ENCODE measurements around the gene MS4A18. TPM values are rescaled to one million over a fixed set of nuclear protein-coding genes. Genes with fewer than 3 reads are reported as not detected.

The MS4A18 gene
- total RNA-seq, 1 experiment from 2014 or later, result not detected

- DNase-seq (ENCODE audit: low spot score) (no peak), ATAC-seq (no peak)
- no peaks in the 10 kb centered on the region; the same call in 1 of the 2 replicates for H3K9me3 Mint-ChIP-seq
- H3K4me3 Mint-ChIP-seq, result no peak overlapping the region
- H3K27me3 Mint-ChIP-seq (ENCODE audit: low read depth), result 0 out of 2 replicates have a peak, but pooled peaks cover under 1% of the 10 kb centered on the region
- TF ChIP-seq, protein P1, sequence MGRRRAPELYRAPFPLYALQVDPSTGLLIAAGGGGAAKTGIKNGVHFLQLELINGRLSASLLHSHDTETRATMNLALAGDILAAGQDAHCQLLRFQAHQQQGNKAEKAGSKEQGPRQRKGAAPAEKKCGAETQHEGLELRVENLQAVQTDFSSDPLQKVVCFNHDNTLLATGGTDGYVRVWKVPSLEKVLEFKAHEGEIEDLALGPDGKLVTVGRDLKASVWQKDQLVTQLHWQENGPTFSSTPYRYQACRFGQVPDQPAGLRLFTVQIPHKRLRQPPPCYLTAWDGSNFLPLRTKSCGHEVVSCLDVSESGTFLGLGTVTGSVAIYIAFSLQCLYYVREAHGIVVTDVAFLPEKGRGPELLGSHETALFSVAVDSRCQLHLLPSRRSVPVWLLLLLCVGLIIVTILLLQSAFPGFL (CRISPR knock-in tag; IDR thresholded peaks at IDR 0.05; ENCODE audit: borderline replicate concordance), result no peak
- no peak for TF ChIP-seq ZNF532 (CRISPR knock-in tag; IDR thresholded peaks at IDR 0.05; ENCODE audit: borderline replicate concordance)
- TF ChIP-seq NFATC4 (CRISPR knock-in tag; IDR thresholded peaks at IDR 0.05), result no peak
- TF ChIP-seq, protein P2, sequence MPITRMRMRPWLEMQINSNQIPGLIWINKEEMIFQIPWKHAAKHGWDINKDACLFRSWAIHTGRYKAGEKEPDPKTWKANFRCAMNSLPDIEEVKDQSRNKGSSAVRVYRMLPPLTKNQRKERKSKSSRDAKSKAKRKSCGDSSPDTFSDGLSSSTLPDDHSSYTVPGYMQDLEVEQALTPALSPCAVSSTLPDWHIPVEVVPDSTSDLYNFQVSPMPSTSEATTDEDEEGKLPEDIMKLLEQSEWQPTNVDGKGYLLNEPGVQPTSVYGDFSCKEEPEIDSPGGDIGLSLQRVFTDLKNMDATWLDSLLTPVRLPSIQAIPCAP (CRISPR knock-in tag; IDR thresholded peaks at IDR 0.05), result no peak
- no peak for TF ChIP-seq PRRX2 (CRISPR knock-in tag; IDR thresholded peaks at IDR 0.05)
- TF ChIP-seq, protein P3, sequence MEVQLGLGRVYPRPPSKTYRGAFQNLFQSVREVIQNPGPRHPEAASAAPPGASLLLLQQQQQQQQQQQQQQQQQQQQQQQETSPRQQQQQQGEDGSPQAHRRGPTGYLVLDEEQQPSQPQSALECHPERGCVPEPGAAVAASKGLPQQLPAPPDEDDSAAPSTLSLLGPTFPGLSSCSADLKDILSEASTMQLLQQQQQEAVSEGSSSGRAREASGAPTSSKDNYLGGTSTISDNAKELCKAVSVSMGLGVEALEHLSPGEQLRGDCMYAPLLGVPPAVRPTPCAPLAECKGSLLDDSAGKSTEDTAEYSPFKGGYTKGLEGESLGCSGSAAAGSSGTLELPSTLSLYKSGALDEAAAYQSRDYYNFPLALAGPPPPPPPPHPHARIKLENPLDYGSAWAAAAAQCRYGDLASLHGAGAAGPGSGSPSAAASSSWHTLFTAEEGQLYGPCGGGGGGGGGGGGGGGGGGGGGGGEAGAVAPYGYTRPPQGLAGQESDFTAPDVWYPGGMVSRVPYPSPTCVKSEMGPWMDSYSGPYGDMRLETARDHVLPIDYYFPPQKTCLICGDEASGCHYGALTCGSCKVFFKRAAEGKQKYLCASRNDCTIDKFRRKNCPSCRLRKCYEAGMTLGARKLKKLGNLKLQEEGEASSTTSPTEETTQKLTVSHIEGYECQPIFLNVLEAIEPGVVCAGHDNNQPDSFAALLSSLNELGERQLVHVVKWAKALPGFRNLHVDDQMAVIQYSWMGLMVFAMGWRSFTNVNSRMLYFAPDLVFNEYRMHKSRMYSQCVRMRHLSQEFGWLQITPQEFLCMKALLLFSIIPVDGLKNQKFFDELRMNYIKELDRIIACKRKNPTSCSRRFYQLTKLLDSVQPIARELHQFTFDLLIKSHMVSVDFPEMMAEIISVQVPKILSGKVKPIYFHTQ (CRISPR knock-in tag; IDR thresholded peaks at IDR 0.05), result no peak
- no peak for TF ChIP-seq ZNF232 (CRISPR knock-in tag; IDR thresholded peaks at IDR 0.05)
- TF ChIP-seq, protein P4, sequence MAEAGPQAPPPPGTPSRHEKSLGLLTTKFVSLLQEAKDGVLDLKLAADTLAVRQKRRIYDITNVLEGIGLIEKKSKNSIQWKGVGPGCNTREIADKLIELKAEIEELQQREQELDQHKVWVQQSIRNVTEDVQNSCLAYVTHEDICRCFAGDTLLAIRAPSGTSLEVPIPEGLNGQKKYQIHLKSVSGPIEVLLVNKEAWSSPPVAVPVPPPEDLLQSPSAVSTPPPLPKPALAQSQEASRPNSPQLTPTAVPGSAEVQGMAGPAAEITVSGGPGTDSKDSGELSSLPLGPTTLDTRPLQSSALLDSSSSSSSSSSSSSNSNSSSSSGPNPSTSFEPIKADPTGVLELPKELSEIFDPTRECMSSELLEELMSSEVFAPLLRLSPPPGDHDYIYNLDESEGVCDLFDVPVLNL (CRISPR knock-in tag; IDR thresholded peaks at IDR 0.05; ENCODE audit: borderline replicate concordance, low read depth), result no peak
- TF ChIP-seq CBFB (CRISPR knock-in tag; IDR thresholded peaks at IDR 0.05; ENCODE audit: low read depth), result no peak
- no peak for TF ChIP-seq FOXJ3 (CRISPR knock-in tag; IDR thresholded peaks at IDR 0.05; ENCODE audit: borderline replicate concordance)
- TF ChIP-seq ZNF416 (CRISPR knock-in tag; IDR thresholded peaks at IDR 0.05), result no peak
- peaks cover 7% of the 10 kb centered on the region for H3K4me1 Mint-ChIP-seq
- no peak overlapping the region for H3K27ac Mint-ChIP-seq
- ChIA-PET CTCF (interaction anchor here (6.1 to 8.9 kb wide), 2 partner anchors 16 to 108 kb away, joined by 76 to 125 read pairs; no protein-coding TSS in a partner anchor), POLR2A (no interaction called here)
- no peaks in the 10 kb centered on the region for H3K36me3 Mint-ChIP-seq
Observed at GRCh38 chr11:60780065-60780464, 55.5 kb downstream of the MS4A18 start.

DNA sequence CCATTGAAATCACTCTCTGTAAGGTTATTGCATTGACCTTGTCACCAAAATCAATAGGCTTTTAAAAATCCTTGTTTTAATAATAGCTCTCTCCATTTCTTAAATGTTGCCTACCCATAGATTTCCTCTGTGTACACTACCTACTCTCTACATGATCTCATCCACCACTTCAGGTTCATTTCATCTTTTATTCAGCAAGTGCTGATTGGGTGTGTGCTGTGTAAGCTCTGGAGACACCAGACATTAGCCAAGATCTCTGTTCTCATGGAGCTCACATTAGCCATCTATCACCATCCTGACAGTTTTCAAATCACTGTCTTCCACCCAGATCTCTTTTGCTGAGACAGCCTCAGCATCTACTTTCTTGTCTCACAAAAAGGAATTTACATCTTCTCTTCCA lies 56.3 kb downstream of the MS4A18 start:
- H3K9me3 Mint-ChIP-seq, result no peaks in the 10 kb centered on the region; the same call in 1 of the 2 replicates
- CTCF ChIA-PET, result interaction anchor here (1.4 to 1.6 kb wide), 2 partner anchors 18 to 119 kb away, joined by 3 to 4 read pairs; no protein-coding TSS in a partner anchor
- TF ChIP-seq, protein P1 (CRISPR knock-in tag; IDR thresholded peaks at IDR 0.05; ENCODE audit: borderline replicate concordance), result no peak
- TF ChIP-seq IRF2 (CRISPR knock-in tag; IDR thresholded peaks at IDR 0.05; ENCODE audit: borderline replicate concordance, low read depth) (no peak), NR3C1 (CRISPR knock-in tag; conservative IDR thresholded peaks at IDR 0.05; ENCODE audit: low read depth) (no peak)
- POLR2A ChIA-PET, result no interaction called here
- no peak overlapping the region for H3K4me3 Mint-ChIP-seq
- peaks cover 4% of the 10 kb centered on the region for H3K4me1 Mint-ChIP-seq
- no peaks in the 10 kb centered on the region for H3K27me3 Mint-ChIP-seq (ENCODE audit: low read depth)
- DNase-seq (ENCODE audit: low spot score) (no peak), ATAC-seq (no peak)
- H3K36me3 Mint-ChIP-seq, result no peaks in the 10 kb centered on the region
- no peak overlapping the region for H3K27ac Mint-ChIP-seq
